ENCODE data around the gene KIAA1549.

DNA sequence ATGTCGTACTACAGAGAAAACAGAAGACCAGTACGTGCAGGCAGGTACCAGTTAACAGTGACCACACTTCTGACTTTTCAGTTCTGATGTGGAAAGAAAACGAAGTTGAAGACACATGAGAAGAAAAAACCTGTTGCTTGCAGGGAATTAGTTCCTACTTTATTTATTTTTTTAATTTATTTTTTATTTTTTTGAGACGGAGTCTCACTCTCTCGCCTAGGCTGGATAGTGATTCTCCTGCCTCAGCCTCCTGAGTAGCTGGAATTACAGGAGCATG, 109.4 kb downstream of the KIAA1549 start:
- TF ChIP-seq CTCF (IDR thresholded peaks at IDR 0.05): no peak
- no peak for TF ChIP-seq POLR2A (IDR thresholded peaks at IDR 0.05)
- TF ChIP-seq EP300 (IDR thresholded peaks at IDR 0.05): no peak

Measured in tibial nerve (tissue), 4 donors.